Astrocyte (in vitro differentiated cells and primary cell): Measurements from ENCODE around the gene MKLN1. TPM values are rescaled to one million over a fixed set of nuclear protein-coding genes. Genes with fewer than 3 reads are reported as not detected.

ENCODE experiments used
- DNase-seq: peaks from one replicate; pipeline ENCODE4 v3.0.0-alpha.2; 2010; ENCODE audit warnings: low read depth
- FAIRE-seq: peaks from 2 replicates; lab custom pipeline; 2011; peaks lifted over from hg19 to GRCh38; lab: Jason Lieb, UNC
- H2AFZ ChIP-seq: 2 replicates; pipeline ENCODE4 v1.6.0; 2012; ENCODE audit warnings: low read depth, low read length, inconsistent platforms
- H3K27ac ChIP-seq: 2 replicates; pipeline ENCODE4 v1.5.1; 2011; ENCODE audit warnings: low read depth, low read length, inconsistent platforms
- H3K27me3 ChIP-seq: 2 replicates; pipeline ENCODE4 v1.6.0; 2011; ENCODE audit warnings: low read length, inconsistent platforms; ENCODE audit not compliant: insufficient read depth
- H3K36me3 ChIP-seq: 2 replicates; pipeline ENCODE4 v1.5.1; 2011; ENCODE audit warnings: low read length, inconsistent platforms; ENCODE audit not compliant: insufficient read depth
- H3K4me1 ChIP-seq: 2 replicates; pipeline ENCODE4 v1.5.1; 2011; ENCODE audit warnings: low read length, inconsistent platforms; ENCODE audit not compliant: insufficient read depth
- H3K4me2 ChIP-seq: 2 replicates; pipeline ENCODE4 v1.6.0; 2012; ENCODE audit warnings: low read length, inconsistent platforms
- H3K4me3 ChIP-seq: 2 replicates; pipeline ENCODE4 v1.5.1; 2011; ENCODE audit warnings: low read depth, mild to moderate bottlenecking, low read length, inconsistent platforms; ENCODE audit not compliant: insufficient read depth
- H3K79me2 ChIP-seq: 2 replicates; pipeline ENCODE4 v1.6.0; 2012; ENCODE audit warnings: mild to moderate bottlenecking, low read length, inconsistent platforms; ENCODE audit not compliant: insufficient read depth
- H3K9ac ChIP-seq: 2 replicates; pipeline ENCODE4 v1.6.0; 2012; ENCODE audit warnings: mild to moderate bottlenecking, low read length, inconsistent platforms
- H3K9me3 ChIP-seq: 2 replicates; pipeline ENCODE4 v1.5.1; 2012; ENCODE audit warnings: low read depth, mild to moderate bottlenecking, low read length, inconsistent platforms; ENCODE audit not compliant: insufficient read depth
- H4K20me1 ChIP-seq: 2 replicates; pipeline ENCODE4 v1.6.0; 2012; ENCODE audit warnings: low read length, inconsistent platforms; ENCODE audit not compliant: insufficient read depth
- H3K27ac Mint-ChIP-seq: one replicate; pipeline ENCODE4 v1.8.0; 2021; ENCODE audit warnings: mild to moderate bottlenecking, mixed read lengths; ENCODE audit not compliant: unreplicated experiment
- H3K27me3 Mint-ChIP-seq: one replicate; pipeline ENCODE4 v1.8.0; 2021; ENCODE audit warnings: low read depth, mixed read lengths; ENCODE audit not compliant: unreplicated experiment
- H3K36me3 Mint-ChIP-seq: one replicate; pipeline ENCODE4 v1.8.0; 2021; ENCODE audit warnings: low read depth, mixed read lengths; ENCODE audit not compliant: unreplicated experiment
- H3K4me1 Mint-ChIP-seq: one replicate; pipeline ENCODE4 v1.8.0; 2021; ENCODE audit warnings: low read depth, mixed read lengths; ENCODE audit not compliant: unreplicated experiment
- H3K4me3 Mint-ChIP-seq: one replicate; pipeline ENCODE4 v1.8.0; 2021; ENCODE audit warnings: mild to moderate bottlenecking, moderate library complexity, mixed read lengths; ENCODE audit not compliant: unreplicated experiment
- H3K9me3 Mint-ChIP-seq: one replicate; pipeline ENCODE4 v1.8.0; 2021; ENCODE audit warnings: mild to moderate bottlenecking, mixed read lengths; ENCODE audit not compliant: unreplicated experiment
- EZH2 ChIP-seq: IDR thresholded peaks from 2 replicates; pipeline ENCODE4 v1.6.1; 2012; ENCODE audit warnings: mild to moderate bottlenecking, low read length, inconsistent platforms; ENCODE audit not compliant: insufficient read depth
- total RNA-seq: library from RNA; stranded (reverse); gene quantifications from 2 replicates; pipeline ENCODE4 v1.2.1, GENCODE V29; 2021
- TF ChIP-seq, protein P1 (sequence below): IDR thresholded peaks from 2 replicates; pipeline ENCODE4 v1.5.1; 2011; ENCODE audit warnings: low read depth, mild to moderate bottlenecking, inconsistent platforms, low read length, moderate library complexity; ENCODE audit not compliant: insufficient read depth

Gene MKLN1
- total RNA-seq, 1 donor from 2014 or later, result 48.0 TPM

DNA sequence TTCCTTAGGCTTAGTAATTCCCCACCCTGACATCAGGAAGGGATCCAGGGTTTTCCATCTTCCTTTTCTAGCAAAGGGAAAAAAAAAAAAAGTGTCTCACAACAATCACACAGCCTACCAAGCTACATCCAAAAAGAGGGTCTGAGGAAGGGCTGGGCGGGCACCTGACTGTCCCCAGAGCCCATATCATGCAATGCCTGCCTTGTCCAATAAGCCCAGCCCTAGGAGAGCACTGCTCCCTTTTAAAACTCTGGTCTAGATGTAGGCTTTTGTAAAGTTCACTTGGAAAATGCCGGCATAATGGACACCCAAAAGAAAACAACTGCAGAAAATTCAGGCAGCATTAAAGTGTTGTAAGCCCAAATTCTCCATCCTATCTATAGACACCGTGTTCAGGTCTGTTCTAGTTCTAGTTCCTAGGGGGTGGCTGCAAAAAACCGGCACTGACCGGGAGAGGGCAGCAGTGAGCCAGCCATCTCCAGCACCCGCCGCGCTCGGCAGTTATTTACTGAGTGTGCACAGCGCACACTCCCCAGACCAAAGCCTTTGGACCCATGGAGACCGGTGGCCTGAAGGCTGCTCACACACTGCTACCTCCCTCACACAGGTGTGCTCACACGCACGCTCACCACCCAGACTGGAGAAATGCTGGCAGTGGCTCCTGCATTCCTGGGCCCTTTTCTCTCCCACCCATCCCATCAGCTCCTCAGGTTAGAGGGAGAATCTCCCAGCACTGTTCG, 180.1 kb downstream of the MKLN1 start:
- Histone ChIP-seq H3K9me3 (no peaks in the 10 kb centered on the region), H3K4me1 (peaks cover 4% of the 10 kb centered on the region), H2AFZ (no peak overlapping the region), H3K27me3 (no peaks in the 10 kb centered on the region), H3K9ac (no peak overlapping the region), H3K79me2 (no peaks in the 10 kb centered on the region), H3K36me3 (no peaks in the 10 kb centered on the region), H4K20me1 (peaks cover 13% of the 10 kb centered on the region), H3K4me2 (no peak overlapping the region), H3K4me3 (no peak overlapping the region), H3K27ac (no peak overlapping the region)
- FAIRE-seq (no peak), DNase-seq (peak; percentile 21)
- Mint-ChIP-seq H3K4me3 (no peak overlapping the region), H3K36me3 (peaks cover 15% of the 10 kb centered on the region), H3K27ac (no peak overlapping the region), H3K27me3 (no peaks in the 10 kb centered on the region), H3K9me3 (no peaks in the 10 kb centered on the region), H3K4me1 (peaks cover 18% of the 10 kb centered on the region)
- no peak for TF ChIP-seq EZH2
- TF ChIP-seq, protein P1, sequence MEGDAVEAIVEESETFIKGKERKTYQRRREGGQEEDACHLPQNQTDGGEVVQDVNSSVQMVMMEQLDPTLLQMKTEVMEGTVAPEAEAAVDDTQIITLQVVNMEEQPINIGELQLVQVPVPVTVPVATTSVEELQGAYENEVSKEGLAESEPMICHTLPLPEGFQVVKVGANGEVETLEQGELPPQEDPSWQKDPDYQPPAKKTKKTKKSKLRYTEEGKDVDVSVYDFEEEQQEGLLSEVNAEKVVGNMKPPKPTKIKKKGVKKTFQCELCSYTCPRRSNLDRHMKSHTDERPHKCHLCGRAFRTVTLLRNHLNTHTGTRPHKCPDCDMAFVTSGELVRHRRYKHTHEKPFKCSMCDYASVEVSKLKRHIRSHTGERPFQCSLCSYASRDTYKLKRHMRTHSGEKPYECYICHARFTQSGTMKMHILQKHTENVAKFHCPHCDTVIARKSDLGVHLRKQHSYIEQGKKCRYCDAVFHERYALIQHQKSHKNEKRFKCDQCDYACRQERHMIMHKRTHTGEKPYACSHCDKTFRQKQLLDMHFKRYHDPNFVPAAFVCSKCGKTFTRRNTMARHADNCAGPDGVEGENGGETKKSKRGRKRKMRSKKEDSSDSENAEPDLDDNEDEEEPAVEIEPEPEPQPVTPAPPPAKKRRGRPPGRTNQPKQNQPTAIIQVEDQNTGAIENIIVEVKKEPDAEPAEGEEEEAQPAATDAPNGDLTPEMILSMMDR, result peak; percentile 84

DNA sequence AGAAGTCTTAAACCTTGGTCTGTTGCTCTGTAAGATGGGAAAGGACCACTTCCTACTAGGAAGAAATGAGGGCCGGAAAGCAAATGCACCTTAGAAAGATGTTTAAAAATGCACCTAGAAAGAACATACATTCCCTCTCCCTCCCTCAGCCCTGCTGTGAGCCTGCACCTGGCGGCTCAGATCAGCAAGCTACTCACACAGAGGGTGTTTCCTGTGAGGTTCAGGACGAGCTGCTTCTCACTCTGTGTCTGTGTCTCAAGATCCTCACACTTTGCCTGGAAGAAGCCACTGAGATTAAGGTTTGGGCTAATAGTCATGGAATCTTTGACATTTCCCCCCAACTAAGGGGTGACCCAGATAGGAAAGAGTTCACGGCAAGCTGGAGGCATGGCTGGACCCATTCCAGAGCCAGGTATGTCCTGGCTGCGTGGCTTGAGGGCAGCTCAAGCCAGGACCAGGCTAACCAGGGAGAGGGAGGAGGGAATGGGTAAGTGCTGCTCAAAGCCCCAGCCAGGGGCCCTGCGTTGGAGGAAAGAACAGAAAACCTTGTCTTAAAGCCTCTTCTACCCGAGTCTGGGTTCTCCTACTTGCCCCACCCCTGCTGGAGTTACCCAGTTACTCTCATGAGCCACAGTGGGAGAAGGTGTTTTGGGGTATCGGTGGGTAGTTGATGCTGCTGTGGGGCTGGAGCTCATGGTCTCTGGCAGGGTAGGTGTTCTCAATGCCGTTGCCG, 181.2 kb downstream of the MKLN1 start:
- H3K4me2 ChIP-seq, result no peak overlapping the region
- FAIRE-seq, result no peak
- Mint-ChIP-seq H3K27ac (no peak overlapping the region), H3K27me3 (no peaks in the 10 kb centered on the region), H3K4me3 (no peak overlapping the region), H3K36me3 (peaks cover 15% of the 10 kb centered on the region), H3K4me1 (peaks cover 16% of the 10 kb centered on the region), H3K9me3 (no peaks in the 10 kb centered on the region)
- H3K4me1 ChIP-seq, result peaks cover 6% of the 10 kb centered on the region
- H3K27me3 ChIP-seq, result no peaks in the 10 kb centered on the region
- H3K79me2 ChIP-seq, result no peaks in the 10 kb centered on the region
- H3K9me3 ChIP-seq, result no peaks in the 10 kb centered on the region
- no peak for DNase-seq
- peaks cover 12% of the 10 kb centered on the region for H4K20me1 ChIP-seq
- H3K27ac ChIP-seq, result no peak overlapping the region
- H3K4me3 ChIP-seq, result no peak overlapping the region
- H3K9ac ChIP-seq, result no peak overlapping the region
- no peaks in the 10 kb centered on the region for H3K36me3 ChIP-seq
- no peak for TF ChIP-seq EZH2
- TF ChIP-seq, protein P1, result no peak
- H2AFZ ChIP-seq, result no peak overlapping the region
